BLaER1 treated with 17β-estradiol and CSF1 and Interleukin-3, amounts not matched to agents 10 nM and 100 nM (cell line): Measurements from ENCODE around the gene KLHL42.

ENCODE experiments used
- H3K27ac ChIP-seq, 11 experiments: shearing (Covaris generic); formaldehyde crosslinking; 2 replicates each; pipeline ENCODE4 v1.8.1; 2022
- H3K27me3 ChIP-seq, 11 experiments: shearing (Covaris generic); formaldehyde crosslinking; 2 replicates each; pipeline ENCODE4 v1.8.1; 2022
- H3K36me3 ChIP-seq, 11 experiments: shearing (Covaris generic); formaldehyde crosslinking; 2 replicates each; pipeline ENCODE4 v1.8.1; 2022
- H3K4me1 ChIP-seq, 10 experiments: shearing (Covaris generic); formaldehyde crosslinking; 2 replicates each; pipeline ENCODE4 v1.8.1; 2022
- H3K4me2 ChIP-seq, 11 experiments: shearing (Covaris generic); formaldehyde crosslinking; 2 replicates each; pipeline ENCODE4 v1.8.1; 2022
- H3K4me3 ChIP-seq, 10 experiments: shearing (Covaris generic); formaldehyde crosslinking; 2 replicates each; pipeline ENCODE4 v1.8.1; 2022
- H3K9ac ChIP-seq, 11 experiments: shearing (Covaris generic); formaldehyde crosslinking; 2 replicates each; pipeline ENCODE4 v1.8.1; 2022
- H3K9me3 ChIP-seq, 11 experiments: shearing (Covaris generic); formaldehyde crosslinking; replicated peaks in 1 of 11; 2 replicates each; pipeline ENCODE4 v1.8.1; 2022
- H4K20me1 ChIP-seq, 11 experiments: shearing (Covaris generic); formaldehyde crosslinking; 2 replicates each; pipeline ENCODE4 v1.8.1; 2022
- Cebpa-rat ChIP-seq, 11 experiments: shearing (Covaris generic); IDR thresholded peaks; 2 replicates each; pipeline ENCODE4 v1.8.1; 2022

The KLHL42 gene

GRCh38 chr12:27777141-27777540, 2.9 kb upstream of the KLHL42 start:
- no peaks in the 10 kb centered on the region for H3K9me3 ChIP-seq
- H4K20me1 ChIP-seq = peaks cover 0 to 9% (median 0%) of the 10 kb centered on the region in 11 experiments; a peak in 3 of 22 replicates
- no peak overlapping the region for H3K9ac ChIP-seq
- H3K4me1 ChIP-seq = peaks cover 17 to 29% (median 25%) of the 10 kb centered on the region in 10 experiments
- no peak overlapping the region for H3K27ac ChIP-seq
- H3K4me2 ChIP-seq = no peak overlapping the region
- TF ChIP-seq Cebpa-rat (IDR thresholded peaks at IDR 0.05) = no peak
- peaks cover 0 to 10% (median 5%) of the 10 kb centered on the region in 11 experiments; a peak in 10 of 22 replicates for H3K36me3 ChIP-seq
- H3K27me3 ChIP-seq = no peaks in the 10 kb centered on the region
- H3K4me3 ChIP-seq = no peak overlapping the region

GRCh38 chr12:27778206-27778605, 1.8 kb upstream of the KLHL42 start:
- H4K20me1 ChIP-seq = peaks cover 0 to 9% (median 0%) of the 10 kb centered on the region in 11 experiments; a peak in 4 of 22 replicates
- H3K4me2 ChIP-seq = no peak overlapping the region
- no peak for TF ChIP-seq Cebpa-rat (IDR thresholded peaks at IDR 0.05)

GRCh38 chr12:27779416-27779919, 565 bp upstream of the KLHL42 start:
- Histone ChIP-seq H3K27ac (peak overlapping the region; percentile 76 to 98 (median 95)), H3K4me1 (peaks cover 17 to 36% (median 30%) of the 10 kb centered on the region in 10 experiments)
- no peak for TF ChIP-seq Cebpa-rat (IDR thresholded peaks at IDR 0.05)

More at GRCh38 chr12:27778206-27778605, 1.8 kb upstream of the KLHL42 start:
- Histone ChIP-seq H3K4me1 (peaks cover 17 to 36% (median 30%) of the 10 kb centered on the region in 10 experiments), H3K27ac (no peak overlapping the region), H3K36me3 (peaks cover 0 to 20% (median 11%) of the 10 kb centered on the region in 11 experiments; a peak in 13 of 22 replicates), H3K4me3 (no peak overlapping the region), H3K9me3 (no peaks in the 10 kb centered on the region; a peak in 1 of 22 replicates), H3K9ac (no peak overlapping the region), H3K27me3 (no peaks in the 10 kb centered on the region)

GRCh38 chr12:27780612-27781408, 777 bp downstream of the KLHL42 start:
- H3K27me3 ChIP-seq = no peaks in the 10 kb centered on the region
- H3K4me1 ChIP-seq = peaks cover 22 to 44% (median 31%) of the 10 kb centered on the region in 10 experiments
- H3K9me3 ChIP-seq = peaks cover 0 to 5% (median 0%) of the 10 kb centered on the region in 11 experiments; a peak in 2 of 22 replicates
- H3K4me2 ChIP-seq = peak overlapping the region; percentile 96 to 100 (median 98)
- peak overlapping the region; percentile 76 to 98 (median 95) for H3K27ac ChIP-seq
- H4K20me1 ChIP-seq = peaks cover 0 to 22% (median 0%) of the 10 kb centered on the region in 11 experiments; a peak in 5 of 22 replicates
- no peak for TF ChIP-seq Cebpa-rat (IDR thresholded peaks at IDR 0.05)
- peak overlapping the region; percentile 83 to 97 (median 94) for H3K9ac ChIP-seq
- H3K36me3 ChIP-seq = peaks cover 0 to 46% (median 30%) of the 10 kb centered on the region in 11 experiments; a peak in 15 of 22 replicates
- peak overlapping the region; percentile 67 to 90 (median 84) for H3K4me3 ChIP-seq

More at GRCh38 chr12:27779416-27779919, 565 bp upstream of the KLHL42 start:
- Histone ChIP-seq H3K9me3 (peaks cover 0 to 5% (median 0%) of the 10 kb centered on the region in 11 experiments; a peak in 2 of 22 replicates), H3K36me3 (peaks cover 0 to 33% (median 22%) of the 10 kb centered on the region in 11 experiments; a peak in 13 of 22 replicates), H3K9ac (peak overlapping the region; percentile 83 to 97 (median 94)), H3K4me3 (peak overlapping the region; percentile 67 to 90 (median 84)), H3K4me2 (peak overlapping the region; percentile 96 to 100 (median 98)), H3K27me3 (no peaks in the 10 kb centered on the region), H4K20me1 (peaks cover 0 to 11% (median 0%) of the 10 kb centered on the region in 11 experiments; a peak in 4 of 22 replicates)

- H4K20me1 ChIP-seq = peaks cover 0 to 29% (median 0%) of the 10 kb centered on the region in 11 experiments; a peak in 6 of 22 replicates
- H3K9ac ChIP-seq = peak overlapping the region in 4 of 11 experiments; percentile 94 to 97 (median 96); a peak in 2 of 22 replicates
- H3K27me3 ChIP-seq = no peaks in the 10 kb centered on the region
- H3K4me1 ChIP-seq = peaks cover 28 to 51% (median 34%) of the 10 kb centered on the region in 10 experiments
- H3K4me3 ChIP-seq = peak overlapping the region in 7 of 10 experiments; percentile 75 to 90 (median 85); a peak in 11 of 20 replicates
- H3K4me2 ChIP-seq = peak overlapping the region; percentile 96 to 100 (median 98)
- H3K36me3 ChIP-seq = peaks cover 0 to 55% (median 32%) of the 10 kb centered on the region in 11 experiments; a peak in 15 of 22 replicates
- no peak overlapping the region for H3K27ac ChIP-seq
- TF ChIP-seq Cebpa-rat (IDR thresholded peaks at IDR 0.05) = no peak
- H3K9me3 ChIP-seq = peaks cover 0 to 5% (median 0%) of the 10 kb centered on the region in 11 experiments; a peak in 2 of 22 replicates
These were observed 1.6 kb downstream of the KLHL42 start for GRCh38 chr12:27781680-27782079.

- peaks cover 0 to 63% (median 32%) of the 10 kb centered on the region in 11 experiments; a peak in 15 of 22 replicates for H3K36me3 ChIP-seq
- H3K4me2 ChIP-seq = peak overlapping the region in 10 of 11 experiments; percentile 96 to 100 (median 98); a peak in 18 of 22 replicates
- H3K4me1 ChIP-seq = peaks cover 28 to 51% (median 34%) of the 10 kb centered on the region in 10 experiments
- H4K20me1 ChIP-seq = peaks cover 0 to 37% (median 0%) of the 10 kb centered on the region in 11 experiments; a peak in 8 of 22 replicates
- H3K27ac ChIP-seq = no peak overlapping the region
- TF ChIP-seq Cebpa-rat (IDR thresholded peaks at IDR 0.05) = no peak
- H3K4me3 ChIP-seq = no peak overlapping the region; a peak in 1 of 20 replicates
- peaks cover 0 to 5% (median 0%) of the 10 kb centered on the region in 11 experiments; a peak in 2 of 22 replicates for H3K9me3 ChIP-seq
- no peak overlapping the region for H3K9ac ChIP-seq
- no peaks in the 10 kb centered on the region for H3K27me3 ChIP-seq
These were observed 2.4 kb downstream of the KLHL42 start for GRCh38 chr12:27782481-27782880.

GRCh38 chr12:27785882-27786570, 6.0 kb downstream of the KLHL42 start:
- H3K4me1 ChIP-seq = peaks cover 15 to 37% (median 21%) of the 10 kb centered on the region in 10 experiments
- H3K27ac ChIP-seq = no peak overlapping the region
- H3K9ac ChIP-seq = no peak overlapping the region
- 0 out of 22 replicates have a peak, but pooled peaks of 1 of the 11 experiments have one; percentile 26 for TF ChIP-seq Cebpa-rat (IDR thresholded peaks at IDR 0.05)
- H3K4me3 ChIP-seq = no peak overlapping the region
- H3K4me2 ChIP-seq = peak overlapping the region in 2 of 11 experiments; percentile 13 to 31; a peak in 2 of 22 replicates
- H3K36me3 ChIP-seq = peaks cover 9 to 99% (median 65%) of the 10 kb centered on the region in 11 experiments; a peak in 21 of 22 replicates
- H3K27me3 ChIP-seq = no peaks in the 10 kb centered on the region
- H4K20me1 ChIP-seq = peaks cover 0 to 72% (median 8%) of the 10 kb centered on the region in 11 experiments; a peak in 11 of 22 replicates
- peaks cover 0 to 5% (median 0%) of the 10 kb centered on the region in 11 experiments; a peak in 2 of 22 replicates for H3K9me3 ChIP-seq

GRCh38 chr12:27787559-27787958, 7.5 kb downstream of the KLHL42 start:
- peaks cover 24 to 100% (median 72%) of the 10 kb centered on the region in 11 experiments for H3K36me3 ChIP-seq
- no peak overlapping the region for H3K27ac ChIP-seq
- H3K9me3 ChIP-seq = peaks cover 0 to 5% (median 0%) of the 10 kb centered on the region in 11 experiments; a peak in 2 of 22 replicates
- no peak overlapping the region for H3K4me2 ChIP-seq
- no peak overlapping the region for H3K9ac ChIP-seq
- H3K27me3 ChIP-seq = no peaks in the 10 kb centered on the region
- H4K20me1 ChIP-seq = peaks cover 0 to 72% (median 8%) of the 10 kb centered on the region in 11 experiments; a peak in 11 of 22 replicates
- TF ChIP-seq Cebpa-rat (IDR thresholded peaks at IDR 0.05) = no peak
- H3K4me3 ChIP-seq = no peak overlapping the region
- H3K4me1 ChIP-seq = peaks cover 0 to 21% (median 6%) of the 10 kb centered on the region in 10 experiments; a peak in 15 of 20 replicates
